OCI-LY1 (cell line): ENCODE data around the gene AFDN.

Source experiments
- H2AFZ ChIP-seq: fragments of 200-600 bp; sonication (generic), shearing (Covaris generic); 2 replicates; pipeline ENCODE4 v1.6.0; 2014; ENCODE audit warnings: antibody characterized with exemption, mild to moderate bottlenecking, low read length
- H3F3A ChIP-seq: fragments of 200-600 bp; sonication (generic), shearing (Covaris generic); 2 replicates; pipeline ENCODE4 v1.6.0; 2014; ENCODE audit warnings: mild to moderate bottlenecking, antibody characterized with exemption, low read length, moderate library complexity; ENCODE audit not compliant: insufficient read depth
- H3K27ac ChIP-seq: fragments of 200-600 bp; sonication (generic); 2 replicates; pipeline ENCODE4 v1.5.1; 2014; ENCODE audit warnings: low read length, mixed run types, mild to moderate bottlenecking, low read depth; ENCODE audit not compliant: poor library complexity, severe bottlenecking
- H3K27me3 ChIP-seq: fragments of 200-600 bp; sonication (generic); 2 replicates; pipeline ENCODE4 v1.6.0; 2014; ENCODE audit warnings: antibody characterized with exemption, mild to moderate bottlenecking, low read length, moderate library complexity; ENCODE audit not compliant: insufficient read depth
- H3K36me3 ChIP-seq: fragments of 200-600 bp; sonication (generic); 2 replicates; pipeline ENCODE4 v1.6.1; 2014; ENCODE audit warnings: mild to moderate bottlenecking, antibody characterized with exemption, low read length, moderate library complexity, mixed read lengths; ENCODE audit not compliant: insufficient read depth
- H3K4me1 ChIP-seq: fragments of 200-600 bp; sonication (generic); 2 replicates; pipeline ENCODE4 v1.5.1; 2014; ENCODE audit warnings: mild to moderate bottlenecking, low read length, moderate library complexity; ENCODE audit not compliant: insufficient read depth, severe bottlenecking
- H3K4me2 ChIP-seq: fragments of 200-600 bp; sonication (generic), shearing (Covaris generic); 2 replicates; pipeline ENCODE4 v1.6.1; 2014; ENCODE audit warnings: low read length
- H3K4me3 ChIP-seq: fragments of 200-600 bp; sonication (generic); 2 replicates; pipeline ENCODE4 v1.5.1; 2014; ENCODE audit warnings: low read length, low read depth, mild to moderate bottlenecking, mixed read lengths; ENCODE audit not compliant: poor library complexity, severe bottlenecking
- H3K79me2 ChIP-seq: fragments of 200-600 bp; shearing (Covaris generic); 2 replicates; pipeline ENCODE4 v1.6.1; 2016; ENCODE audit warnings: mixed run types, low read length, mixed read lengths; ENCODE audit not compliant: insufficient read depth
- H3K9ac ChIP-seq: fragments of 200-600 bp; sonication (generic), shearing (Covaris generic); 2 replicates; pipeline ENCODE4 v1.6.1; 2014; ENCODE audit warnings: mild to moderate bottlenecking, low read length, mixed read lengths
- H3K9me2 ChIP-seq: fragments of 200-600 bp; sonication (generic), shearing (Covaris generic); 2 replicates; pipeline ENCODE4 v1.6.1; 2014; ENCODE audit warnings: low read depth, mild to moderate bottlenecking, low read length, mixed read lengths
- H3K9me3 ChIP-seq: fragments of 200-600 bp; shearing (Covaris generic); 2 replicates; pipeline ENCODE4 v1.6.1; 2014; ENCODE audit warnings: low read length, mixed read lengths
- H4K20me1 ChIP-seq: fragments of 200-600 bp; sonication (generic), shearing (Covaris generic); 2 replicates; pipeline ENCODE4 v1.6.0; 2016; ENCODE audit warnings: mild to moderate bottlenecking, low read length; ENCODE audit not compliant: insufficient read depth
- CTCF ChIP-seq: fragments of 200-600 bp; sonication (generic), shearing (Covaris generic); IDR thresholded peaks from 2 replicates; pipeline ENCODE4 v1.5.1; 2017; ENCODE audit warnings: mild to moderate bottlenecking, antibody characterized with exemption, low read length, moderate library complexity, mixed read lengths
- EZH2 ChIP-seq: fragments of 200-600 bp; sonication (generic), shearing (Covaris generic); IDR thresholded peaks from 2 replicates; pipeline ENCODE4 v1.8.0; 2017; ENCODE audit warnings: borderline replicate concordance, mixed run types, mild to moderate bottlenecking, antibody characterized with exemption, low read length, moderate library complexity, mixed read lengths

The AFDN gene

GRCh38 chr6:167794161-167795157 lies 32.3 kb upstream of the AFDN start:
- Histone ChIP-seq H3K9me2 (no peaks in the 10 kb centered on the region), H3K79me2 (no peaks in the 10 kb centered on the region), H4K20me1 (no peaks in the 10 kb centered on the region), H3K27me3 (no peaks in the 10 kb centered on the region), H3K4me3 (no peak overlapping the region), H3K9ac (no peak overlapping the region), H3K4me1 (no peaks in the 10 kb centered on the region), H3K27ac (no peak overlapping the region), H3K4me2 (no peak overlapping the region), H3K36me3 (no peaks in the 10 kb centered on the region), H3F3A (no peaks in the 10 kb centered on the region), H2AFZ (no peak overlapping the region), H3K9me3 (no peaks in the 10 kb centered on the region)
- TF ChIP-seq EZH2 = no peak
- no peak for TF ChIP-seq CTCF

DNA sequence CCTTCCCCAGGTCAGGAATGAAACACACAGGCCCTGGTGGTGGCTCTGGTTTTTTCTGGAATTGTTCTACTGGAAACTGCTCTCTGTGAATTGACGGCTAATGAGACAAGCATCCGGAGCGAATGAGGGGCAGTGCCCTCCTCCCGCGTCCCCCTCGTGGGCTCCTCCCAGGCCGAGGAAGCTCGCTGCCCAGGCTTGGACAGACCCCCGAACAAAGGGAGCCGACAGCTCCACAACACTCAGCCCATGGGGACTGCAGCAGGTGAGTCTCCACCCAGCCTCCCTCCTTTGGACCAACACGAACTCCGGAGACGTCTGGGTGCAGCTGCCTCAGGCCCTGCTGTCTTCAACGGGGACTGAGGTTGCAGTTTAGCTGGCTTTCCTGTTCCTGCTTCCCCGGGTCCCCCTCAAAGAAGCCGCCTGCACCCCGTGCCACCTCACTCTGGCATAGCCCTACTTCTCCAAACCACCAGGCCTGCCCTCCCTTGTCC lies 31.3 kb upstream of the AFDN start:
- Histone ChIP-seq H4K20me1 (no peaks in the 10 kb centered on the region), H3K36me3 (no peaks in the 10 kb centered on the region), H3F3A (no peaks in the 10 kb centered on the region), H3K9me2 (no peaks in the 10 kb centered on the region), H3K9ac (no peak overlapping the region), H2AFZ (no peak overlapping the region), H3K27me3 (no peaks in the 10 kb centered on the region), H3K4me3 (no peak overlapping the region), H3K79me2 (no peaks in the 10 kb centered on the region), H3K4me2 (no peak overlapping the region), H3K9me3 (no peaks in the 10 kb centered on the region), H3K4me1 (no peaks in the 10 kb centered on the region), H3K27ac (no peak overlapping the region)
- TF ChIP-seq CTCF = no peak
- TF ChIP-seq EZH2 = no peak

DNA sequence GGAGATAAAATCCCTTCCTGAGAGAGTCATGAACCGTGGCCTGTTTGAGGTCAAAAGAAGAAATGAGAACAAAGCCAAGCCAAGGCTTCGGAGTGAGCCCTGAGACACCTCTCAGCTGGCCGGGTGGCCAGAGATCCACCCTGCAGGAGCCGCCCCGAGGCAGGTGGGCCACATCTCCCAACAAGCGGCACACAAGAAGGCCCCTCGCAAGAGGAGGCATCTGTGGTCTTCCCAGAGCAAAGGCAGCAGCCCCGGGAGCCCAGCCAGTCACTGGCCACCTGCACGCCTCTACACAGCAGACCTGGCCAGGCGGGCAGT lies 30.9 kb upstream of the AFDN start:
- Histone ChIP-seq H3K4me1 (no peaks in the 10 kb centered on the region), H3K36me3 (no peaks in the 10 kb centered on the region), H3K79me2 (no peaks in the 10 kb centered on the region), H3K9ac (no peak overlapping the region), H3K27me3 (no peaks in the 10 kb centered on the region), H3F3A (no peaks in the 10 kb centered on the region), H3K4me2 (no peak overlapping the region), H3K4me3 (no peak overlapping the region), H3K9me3 (no peaks in the 10 kb centered on the region), H3K27ac (no peak overlapping the region), H3K9me2 (no peaks in the 10 kb centered on the region), H2AFZ (no peak overlapping the region), H4K20me1 (no peaks in the 10 kb centered on the region)
- TF ChIP-seq CTCF = no peak
- no peak for TF ChIP-seq EZH2
